HUES64 (cell line): ENCODE data around the gene SCGB1C2.
"Not testable (repeated sequence)": the region's sequence is repeated elsewhere in the genome, so short reads cannot be mapped to it uniquely, and the experiment has no call there.

Experiments
- H3K27ac ChIP-seq: 2 replicates; pipeline ENCODE4 v1.7.0; 2013; ENCODE audit warnings: low read depth, low read length, inconsistent platforms
- H3K27me3 ChIP-seq: 2 replicates; pipeline ENCODE4 v1.6.1; 2013; ENCODE audit warnings: mild to moderate bottlenecking, low read length; ENCODE audit not compliant: insufficient read depth
- H3K36me3 ChIP-seq: 2 replicates; pipeline ENCODE4 v1.6.1; 2013; ENCODE audit warnings: mild to moderate bottlenecking, low read length; ENCODE audit not compliant: insufficient read depth
- H3K4me1 ChIP-seq: 2 replicates; pipeline ENCODE4 v1.6.1; 2013; ENCODE audit warnings: mild to moderate bottlenecking, low read length, moderate library complexity; ENCODE audit not compliant: insufficient read depth
- H3K4me3 ChIP-seq: 2 replicates; pipeline ENCODE4 v1.5.1; 2013; ENCODE audit warnings: mild to moderate bottlenecking, low read length, moderate library complexity
- H3K9ac ChIP-seq: 2 replicates; pipeline ENCODE4 v1.6.1; 2013; ENCODE audit warnings: mild to moderate bottlenecking, low read depth, low read length
- H3K9me3 ChIP-seq: 2 replicates; pipeline ENCODE4 v1.6.1; 2013; ENCODE audit warnings: low read depth, low read length; ENCODE audit not compliant: insufficient read depth
- WGBS: fragments of 150-250, 120-280 bp; methylation state at CpG from one replicate; pipeline ENCODE4 v1.1.7; 2013; ENCODE audit warnings: missing lambda C conversion rate; 5-methylcytosine and 5-hydroxymethylcytosine counted together

The SCGB1C2 gene

GRCh38 chr17:160336-160735 is 23.0 kb downstream of the SCGB1C2 start:
- 93% methylated on average over 13 of the region's 13 CpGs for WGBS
- H3K9me3 ChIP-seq: no peaks in the 10 kb centered on the region
- H3K27me3 ChIP-seq: no peaks in the 10 kb centered on the region
- no peak overlapping the region for H3K4me3 ChIP-seq
- no peak overlapping the region for H3K9ac ChIP-seq
- H3K36me3 ChIP-seq: no peaks in the 10 kb centered on the region
- H3K4me1 ChIP-seq: no peaks in the 10 kb centered on the region
- no peak overlapping the region for H3K27ac ChIP-seq

- Histone ChIP-seq H3K27me3 (no peaks in the 10 kb centered on the region), H3K4me3 (no peak overlapping the region), H3K36me3 (no peaks in the 10 kb centered on the region), H3K9ac (no peak overlapping the region), H3K4me1 (no peaks in the 10 kb centered on the region), H3K27ac (no peak overlapping the region), H3K9me3 (no peaks in the 10 kb centered on the region)
- WGBS: 91% methylated on average over 10 of the region's 10 CpGs
Observed at GRCh38 chr17:161481-161880, 24.1 kb downstream of the SCGB1C2 start.

GRCh38 chr17:162689-163088 is 25.3 kb downstream of the SCGB1C2 start:
- Histone ChIP-seq H3K27ac (no peak overlapping the region), H3K27me3 (no peaks in the 10 kb centered on the region), H3K9ac (no peak overlapping the region), H3K4me1 (no peaks in the 10 kb centered on the region), H3K36me3 (no peaks in the 10 kb centered on the region), H3K9me3 (no peaks in the 10 kb centered on the region), H3K4me3 (no peak overlapping the region)
- WGBS: 89% methylated on average over 11 of the region's 11 CpGs

GRCh38 chr17:163514-164098 is 26.2 kb downstream of the SCGB1C2 start:
- no peak overlapping the region for H3K27ac ChIP-seq
- 91% methylated on average over 11 of the region's 11 CpGs for WGBS

GRCh38 chr17:164303-165235 is 27.2 kb downstream of the SCGB1C2 start:
- no peaks in the 10 kb centered on the region for H3K36me3 ChIP-seq

More at GRCh38 chr17:163514-164098, 26.2 kb downstream of the SCGB1C2 start:
- Histone ChIP-seq H3K4me3 (no peak overlapping the region), H3K9ac (no peak overlapping the region), H3K27me3 (no peaks in the 10 kb centered on the region), H3K4me1 (no peaks in the 10 kb centered on the region), H3K36me3 (no peaks in the 10 kb centered on the region), H3K9me3 (no peaks in the 10 kb centered on the region)

GRCh38 chr17:165939-166338 is 28.6 kb downstream of the SCGB1C2 start:
- Histone ChIP-seq H3K36me3 (no peaks in the 10 kb centered on the region), H3K9me3 (no peaks in the 10 kb centered on the region), H3K9ac (no peak overlapping the region), H3K27me3 (no peaks in the 10 kb centered on the region), H3K4me3 (no peak overlapping the region), H3K4me1 (no peaks in the 10 kb centered on the region), H3K27ac (no peak overlapping the region)
- WGBS: 91% methylated on average over 14 of the region's 14 CpGs

More at GRCh38 chr17:164303-165235, 27.2 kb downstream of the SCGB1C2 start:
- WGBS: 79% methylated on average over 16 of the region's 16 CpGs
- no peaks in the 10 kb centered on the region for H3K4me1 ChIP-seq
- H3K27me3 ChIP-seq: no peaks in the 10 kb centered on the region
- no peak overlapping the region for H3K9ac ChIP-seq
- H3K9me3 ChIP-seq: no peaks in the 10 kb centered on the region
- no peak overlapping the region for H3K27ac ChIP-seq
- H3K4me3 ChIP-seq: no peak overlapping the region

GRCh38 chr17:168614-169013 is 31.2 kb downstream of the SCGB1C2 start:
- not testable (repeated sequence) for H3K36me3 ChIP-seq, H3K27ac ChIP-seq, H3K9me3 ChIP-seq, H3K4me1 ChIP-seq, H3K9ac ChIP-seq, H3K27me3 ChIP-seq, H3K4me3 ChIP-seq
- 97% methylated on average over 8 of the region's 11 CpGs for WGBS

GRCh38 chr17:170130-170670 is 32.8 kb downstream of the SCGB1C2 start:
- H3K4me1 ChIP-seq: no peaks in the 10 kb centered on the region
- H3K27me3 ChIP-seq: no peaks in the 10 kb centered on the region
- no peaks in the 10 kb centered on the region for H3K36me3 ChIP-seq
- no peak overlapping the region for H3K9ac ChIP-seq
- no peak overlapping the region for H3K27ac ChIP-seq
- 91% methylated on average over 6 of the region's 6 CpGs for WGBS
- H3K4me3 ChIP-seq: no peak overlapping the region
- H3K9me3 ChIP-seq: no peaks in the 10 kb centered on the region

GRCh38 chr17:171871-172270 is 34.5 kb downstream of the SCGB1C2 start:
- no peaks in the 10 kb centered on the region for H3K36me3 ChIP-seq
- H3K9me3 ChIP-seq: no peaks in the 10 kb centered on the region
- H3K9ac ChIP-seq: no peak overlapping the region
- 92% methylated on average over 12 of the region's 13 CpGs for WGBS
- no peak overlapping the region for H3K4me3 ChIP-seq
- H3K4me1 ChIP-seq: no peaks in the 10 kb centered on the region
- no peaks in the 10 kb centered on the region for H3K27me3 ChIP-seq
- H3K27ac ChIP-seq: no peak overlapping the region

GRCh38 chr17:172401-172800 is 35.0 kb downstream of the SCGB1C2 start:
- H3K36me3 ChIP-seq: no peaks in the 10 kb centered on the region
- no peak overlapping the region for H3K4me3 ChIP-seq
- H3K27ac ChIP-seq: no peak overlapping the region
- H3K9ac ChIP-seq: no peak overlapping the region
- WGBS: 95% methylated on average over 11 of the region's 11 CpGs
- peaks cover 4% of the 10 kb centered on the region; the same call in 1 of the 2 replicates for H3K27me3 ChIP-seq
- no peaks in the 10 kb centered on the region for H3K9me3 ChIP-seq
- no peaks in the 10 kb centered on the region for H3K4me1 ChIP-seq

- WGBS: 90% methylated on average over 10 of the region's 10 CpGs
- H3K4me1 ChIP-seq: no peaks in the 10 kb centered on the region
- H3K4me3 ChIP-seq: no peak overlapping the region
- no peak overlapping the region for H3K9ac ChIP-seq
- H3K36me3 ChIP-seq: no peaks in the 10 kb centered on the region
- no peak overlapping the region for H3K27ac ChIP-seq
- no peaks in the 10 kb centered on the region for H3K9me3 ChIP-seq
- H3K27me3 ChIP-seq: peaks cover 14% of the 10 kb centered on the region
Observed at GRCh38 chr17:173166-173911, 36.0 kb downstream of the SCGB1C2 start.
